Mammary epithelial cell (primary cell): ENCODE data around the gene KCNK1.

Experiments
- EZH2 ChIP-seq: IDR thresholded peaks from 2 replicates; pipeline ENCODE4 v1.6.1; 2012; ENCODE audit warnings: low read length, inconsistent platforms, borderline replicate concordance
- TF ChIP-seq, protein P1 (sequence below), 2 donors: IDR thresholded peaks in 1 of 2; conservative IDR thresholded peaks in 1 of 2; 2 replicates each; pipeline ENCODE4 v1.5.1; 2011 to 2012; ENCODE audit warnings: inconsistent platforms in 2 of 2, low read length in 2 of 2, mild to moderate bottlenecking in 2 of 2, control low read depth in 1 of 2, low read depth in 1 of 2; ENCODE audit not compliant: insufficient read depth in 1 of 2; ENCODE audit errors: extremely low read depth in 1 of 2

GRCh38 chr1:233575450-233575849 lies 38.5 kb upstream of the KCNK1 start:
- TF ChIP-seq, protein P1, sequence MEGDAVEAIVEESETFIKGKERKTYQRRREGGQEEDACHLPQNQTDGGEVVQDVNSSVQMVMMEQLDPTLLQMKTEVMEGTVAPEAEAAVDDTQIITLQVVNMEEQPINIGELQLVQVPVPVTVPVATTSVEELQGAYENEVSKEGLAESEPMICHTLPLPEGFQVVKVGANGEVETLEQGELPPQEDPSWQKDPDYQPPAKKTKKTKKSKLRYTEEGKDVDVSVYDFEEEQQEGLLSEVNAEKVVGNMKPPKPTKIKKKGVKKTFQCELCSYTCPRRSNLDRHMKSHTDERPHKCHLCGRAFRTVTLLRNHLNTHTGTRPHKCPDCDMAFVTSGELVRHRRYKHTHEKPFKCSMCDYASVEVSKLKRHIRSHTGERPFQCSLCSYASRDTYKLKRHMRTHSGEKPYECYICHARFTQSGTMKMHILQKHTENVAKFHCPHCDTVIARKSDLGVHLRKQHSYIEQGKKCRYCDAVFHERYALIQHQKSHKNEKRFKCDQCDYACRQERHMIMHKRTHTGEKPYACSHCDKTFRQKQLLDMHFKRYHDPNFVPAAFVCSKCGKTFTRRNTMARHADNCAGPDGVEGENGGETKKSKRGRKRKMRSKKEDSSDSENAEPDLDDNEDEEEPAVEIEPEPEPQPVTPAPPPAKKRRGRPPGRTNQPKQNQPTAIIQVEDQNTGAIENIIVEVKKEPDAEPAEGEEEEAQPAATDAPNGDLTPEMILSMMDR (conservative IDR thresholded peaks at IDR 0.05 in 1 of 2, IDR thresholded peaks at IDR 0.05 in 1 of 2; ENCODE audit: extremely low read depth in 1 of 2, insufficient read depth in 1 of 2, low read depth in 1 of 2, low read length in 2 of 2) = no peak
- TF ChIP-seq EZH2 = no peak
